HepG2 (cell line): ENCODE measurements around the gene ANXA3. TPM values are rescaled to one million over a fixed set of nuclear protein-coding genes. Genes with fewer than 3 reads are reported as not detected.

ENCODE experiments used
- ATAC-seq: fragments of 200-7000 bp; cut with Tn5 transposase; 3 replicates; pipeline ENCODE4 v1.9.1; 2020; ENCODE audit warnings: mild to moderate bottlenecking, moderate library complexity
- BruUV-seq: library from RNA; stranded (reverse); fragments of 400-500 nt; replicated peaks from 2 replicates; lab custom pipeline; 2021; lab: Mats Ljungman, UMichigan
- CTCF ChIA-PET: fragments of 300-600 bp; formaldehyde crosslinking; extraction: SDS; loops from one replicate; lab custom pipeline; 2021; ENCODE audit warnings: low total read pairs, inconsistent platforms, low intra/inter-chr PET ratio; lab: Yijun Ruan, JAX
- POLR2A ChIA-PET: fragments of 350-600 bp; sonication (Branson Sonifier 250); formaldehyde crosslinking; loops from one replicate; lab custom pipeline; 2020; ENCODE audit warnings: antibody characterized with exemption, inconsistent platforms; lab: Yijun Ruan, JAX
- DNase-seq: peaks from one replicate; pipeline ENCODE4 v3.0.0-alpha.2; 2015; ENCODE audit warnings: low spot score
- FAIRE-seq: peaks from 3 replicates; lab custom pipeline; 2011; peaks lifted over from hg19 to GRCh38; lab: Jason Lieb, UNC
- H2AFZ ChIP-seq: one replicate; pipeline ENCODE4 v1.6.1; 2011; ENCODE audit warnings: low read length, inconsistent platforms
- H3K27ac ChIP-seq: fragments of 300-600 bp; 3 replicates; pipeline ENCODE4 v1.8.0; 2011; ENCODE audit warnings: mixed run types, mild to moderate bottlenecking, mixed read lengths, low read length, inconsistent platforms; ENCODE audit not compliant: insufficient read depth; ENCODE audit errors: extremely low read length
- H3K27me3 ChIP-seq, 2 experiments: fragments of 200-600 bp in 1 of 2; 2 replicates in 1 of 2; 3 replicates in 1 of 2; pipeline versions ENCODE4 v1.6.0 to v1.8.0; 2011; ENCODE audit warnings: low read length in 2 of 2, mild to moderate bottlenecking in 2 of 2, moderate library complexity in 2 of 2, inconsistent platforms in 1 of 2; ENCODE audit not compliant: insufficient read depth in 2 of 2, control insufficient read depth in 1 of 2
- H3K36me3 ChIP-seq, 2 experiments: fragments of 200-600 bp in 1 of 2; replicated peaks in 1 of 2; 2 replicates in 1 of 2; 3 replicates in 1 of 2; pipeline versions ENCODE4 v1.5.1 to v1.8.0; 2011; ENCODE audit warnings: low read length in 2 of 2, inconsistent platforms in 1 of 2; ENCODE audit not compliant: insufficient read depth in 2 of 2, control insufficient read depth in 1 of 2
- H3K4me1 ChIP-seq: 2 replicates; pipeline ENCODE4 v1.5.1; 2012; ENCODE audit warnings: low read length, inconsistent platforms; ENCODE audit not compliant: insufficient read depth
- H3K4me2 ChIP-seq: 2 replicates; pipeline ENCODE4 v1.6.0; 2011; ENCODE audit warnings: low read depth, low read length, inconsistent platforms
- H3K4me3 ChIP-seq, 3 experiments: fragments of 200-600 bp in 1 of 3; sonication (generic), shearing (Covaris generic) in 1 of 3; replicated peaks in 1 of 3; 2 replicates each; pipeline ENCODE4 v1.5.1; 2011 to 2016; ENCODE audit warnings: low read length in 3 of 3, inconsistent platforms in 2 of 3, low read depth in 2 of 3, mild to moderate bottlenecking in 2 of 3, control low read depth in 1 of 3, mixed read lengths in 1 of 3; ENCODE audit not compliant: insufficient read depth in 1 of 3
- H3K79me2 ChIP-seq: one replicate; pipeline ENCODE4 v1.6.1; 2011; ENCODE audit warnings: low read length, inconsistent platforms; ENCODE audit not compliant: insufficient read depth
- H3K9ac ChIP-seq: 2 replicates; pipeline ENCODE4 v1.6.0; 2011; ENCODE audit warnings: mild to moderate bottlenecking, low read depth, low read length, inconsistent platforms; ENCODE audit not compliant: insufficient read depth
- H3K9me3 ChIP-seq: 2 replicates; pipeline ENCODE4 v1.5.1; 2012; ENCODE audit warnings: mild to moderate bottlenecking, low read length
- H4K20me1 ChIP-seq: 2 replicates; pipeline ENCODE4 v1.6.0; 2011; ENCODE audit warnings: inconsistent platforms, mild to moderate bottlenecking, low read length, moderate library complexity; ENCODE audit not compliant: insufficient read depth
- AGO1 ChIP-seq: fragments of 200-400 bp; formaldehyde crosslinking; IDR thresholded peaks from 2 replicates; pipeline ENCODE4 v1.6.1; 2017; ENCODE audit warnings: mild to moderate bottlenecking, low read depth, low read length, moderate library complexity; ENCODE audit not compliant: poor library complexity, severe bottlenecking
- DMAP1 ChIP-seq: IDR thresholded peaks from 2 replicates; pipeline ENCODE4 v1.6.1; 2016
- HMG20A ChIP-seq: IDR thresholded peaks from 2 replicates; pipeline ENCODE4 v1.6.1; 2016; ENCODE audit warnings: borderline replicate concordance
- HNRNPUL1 ChIP-seq: fragments of 200-400 bp; formaldehyde crosslinking; IDR thresholded peaks from 2 replicates; pipeline ENCODE4 v1.6.1; 2017; ENCODE audit warnings: low read depth, mild to moderate bottlenecking, low read length, moderate library complexity
- KLF15 ChIP-seq: sonication (generic); formaldehyde crosslinking; IDR thresholded peaks from 2 replicates; pipeline ENCODE4 v1.8.1; 2023; ENCODE audit warnings: borderline replicate concordance, mild to moderate bottlenecking, inconsistent platforms, missing genetic modification reagents, mixed read lengths
- NAIF1 ChIP-seq: sonication (generic); formaldehyde crosslinking; IDR thresholded peaks from 2 replicates; pipeline ENCODE4 v1.5.0; 2020; ENCODE audit warnings: mild to moderate bottlenecking, missing genetic modification reagents, borderline replicate concordance
- NFATC3 ChIP-seq: sonication (generic); formaldehyde crosslinking; IDR thresholded peaks from 2 replicates; pipeline ENCODE4 v1.5.1; 2020; ENCODE audit warnings: mild to moderate bottlenecking, missing genetic modification reagents
- POLR2AphosphoS2 ChIP-seq: IDR thresholded peaks from 2 replicates; pipeline ENCODE4 v1.6.1; 2011; ENCODE audit warnings: low read depth, low read length, improper control_type of control experiment
- THAP9 ChIP-seq: sonication (generic); formaldehyde crosslinking; IDR thresholded peaks from 2 replicates; pipeline ENCODE4; 2020; ENCODE audit warnings: missing genetic modification reagents, mild to moderate bottlenecking, borderline replicate concordance
- ZFP36 ChIP-seq: fragments of 150-350 bp; IDR thresholded peaks from 2 replicates; pipeline ENCODE4 v1.6.1; 2018; ENCODE audit warnings: borderline replicate concordance, low read length, low read depth; ENCODE audit not compliant: partially characterized antibody
- ZNF781 ChIP-seq: sonication (generic); formaldehyde crosslinking; IDR thresholded peaks from 2 replicates; pipeline ENCODE4 v1.5.1; 2020; ENCODE audit warnings: borderline replicate concordance, mild to moderate bottlenecking, missing genetic modification reagents; ENCODE audit errors: not compliant biosample characterization
- WGBS: methylation state at CpG from one replicate; pipeline ENCODE4 v1.1.6; 2017; ENCODE audit warnings: low lambda C conversion rate; 5-methylcytosine and 5-hydroxymethylcytosine counted together
- in situ Hi-C: cut with HindIII; loops from 2 replicates; pipeline ENCODE4 v1.10.0; 2017; ENCODE audit warnings: low pct_unique_long_range_greater_than_20kb; ENCODE audit not compliant: extremely low pct_ligation_motif_present
- intact Hi-C: fragments of 100-400 bp; cut with micrococcal nuclease; formaldehyde crosslinking; loops from one replicate; pipeline ENCODE4 v1.10.0; 2022; ENCODE audit not compliant: unreplicated experiment
- polyA plus RNA-seq, 8 experiments: library from polyadenylated mRNA; depleted of rRNA in 3 of 8; stranded (reverse) in 7 of 8; unstranded in 1 of 8; fragments of >200 nt; fragmentation: Illumina TruSeq in 4 of 8; extraction: Trizol in 4 of 8; gene quantifications; 2 replicates each; pipeline versions ENCODE4 v1.2.1 to v1.2.3, GENCODE V29; 2011 to 2016; ENCODE audit warnings: low read depth in 4 of 8, missing spikeins in 1 of 8, mixed read lengths in 1 of 8; ENCODE audit not compliant: insufficient read depth in 1 of 8
- total RNA-seq, 5 experiments: library from RNA; depleted of rRNA; stranded (reverse); fragments of >200 nt; fragmentation: Illumina TruSeq; extraction: Trizol; gene quantifications; 2 replicates each; pipeline ENCODE4 v1.2.3, GENCODE V29; 2016; ENCODE audit warnings: low read depth in 1 of 5

ANXA3 gene
- total and polyA plus RNA-seq, 2 of the 13 experiments (the other 11 are each of a cell fraction or from before 2014, with no cell fraction given): 6.5 to 6.9 TPM

DNA sequence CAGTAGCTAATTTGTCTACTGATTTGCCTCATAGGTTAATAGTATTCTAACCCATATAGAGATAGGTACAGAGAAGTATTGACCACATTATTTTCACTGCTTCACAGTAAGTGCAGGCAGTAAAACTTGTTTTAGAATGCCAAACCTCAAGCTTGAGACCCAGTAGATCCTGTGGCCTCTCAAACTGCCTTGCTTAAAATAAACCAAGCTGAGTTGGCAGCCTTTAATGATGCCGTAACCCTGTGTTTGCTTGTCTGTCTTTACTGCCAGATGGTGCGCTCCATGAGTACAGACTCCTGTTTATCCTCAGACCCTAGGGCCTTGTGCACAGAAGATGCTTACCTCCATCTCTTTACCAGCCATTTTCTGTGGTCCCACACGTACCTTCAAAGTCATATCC, 50.8 kb downstream of the ANXA3 start:
- 97% methylated on average over 3 of the region's 3 CpGs for WGBS
- no peaks in the 10 kb centered on the region for H3K4me1 ChIP-seq
- no peaks in the 10 kb centered on the region for H3K36me3 ChIP-seq
- no peaks in the 10 kb centered on the region for H3K79me2 ChIP-seq
- H3K9ac ChIP-seq: no peak overlapping the region
- CTCF ChIA-PET: no interaction called here
- H3K4me3 ChIP-seq: no peak overlapping the region
- TF ChIP-seq ZNF781 (CRISPR knock-in tag): no peak
- no peak for TF ChIP-seq THAP9 (CRISPR knock-in tag)
- no peak for TF ChIP-seq KLF15 (CRISPR knock-in tag)
- no peak for TF ChIP-seq POLR2AphosphoS2
- TF ChIP-seq NFATC3 (CRISPR knock-in tag): no peak
- TF ChIP-seq NAIF1 (CRISPR knock-in tag): no peak
- TF ChIP-seq DMAP1 (CRISPR knock-in tag): no peak
- no peak for TF ChIP-seq HMG20A
- no peak for TF ChIP-seq AGO1
- TF ChIP-seq HNRNPUL1: no peak
- no peak for TF ChIP-seq ZFP36
- no peak overlapping the region for H3K27ac ChIP-seq
- no peaks in the 10 kb centered on the region for H3K27me3 ChIP-seq
- no TSS peak for BruUV-seq
- intact Hi-C loops: no loop called here
- POLR2A ChIA-PET: no interaction called here
- no peak overlapping the region for H3K4me2 ChIP-seq
- DNase-seq: no peak
- ATAC-seq: no peak
- in situ Hi-C loops: no loop called here
- H3K9me3 ChIP-seq: no peaks in the 10 kb centered on the region
- no peak overlapping the region for H2AFZ ChIP-seq
- H4K20me1 ChIP-seq: no peaks in the 10 kb centered on the region
- FAIRE-seq: no peak
